WTC11 (cell line): ENCODE measurements around the gene GFOD1. TPM values are rescaled to one million over a fixed set of nuclear protein-coding genes. Genes with fewer than 3 reads are reported as not detected.

Experiments
- ATAC-seq: fragments of 200-7000 bp; cut with Tn5 transposase; 2 replicates; pipeline ENCODE4 v1.10.0; 2021; ENCODE audit warnings: mild to moderate bottlenecking, moderate library complexity
- CTCF ChIA-PET: fragments of 300-600 bp; sonication (Branson Sonifier 250); formaldehyde crosslinking; loops from one replicate; lab custom pipeline; 2021; ENCODE audit warnings: antibody characterized with exemption; lab: Charles Lee
- POLR2A ChIA-PET: fragments of 350-600 bp; sonication (Branson Sonifier 250); formaldehyde crosslinking; loops from one replicate; lab custom pipeline; 2021; ENCODE audit warnings: antibody characterized with exemption; lab: Charles Lee
- DNase-seq: peaks from one replicate; pipeline ENCODE4 v3.0.0; 2021; ENCODE audit warnings: low spot score
- H3K27ac Mint-ChIP-seq: 2 replicates; pipeline ENCODE4 v1.8.0; 2021; ENCODE audit warnings: mixed read lengths
- H3K27me3 Mint-ChIP-seq: 2 replicates; pipeline ENCODE4 v1.8.0; 2021; ENCODE audit warnings: low read depth, mild to moderate bottlenecking, moderate library complexity, mixed read lengths
- H3K36me3 Mint-ChIP-seq: 2 replicates; pipeline ENCODE4 v1.8.0; 2021; ENCODE audit warnings: mixed read lengths
- H3K4me1 Mint-ChIP-seq: 2 replicates; pipeline ENCODE4 v1.8.0; 2022; ENCODE audit warnings: mixed read lengths
- H3K4me3 Mint-ChIP-seq: 2 replicates; pipeline ENCODE4 v1.8.0; 2021; ENCODE audit warnings: mild to moderate bottlenecking, moderate library complexity, mixed read lengths
- H3K9me3 Mint-ChIP-seq: 2 replicates; pipeline ENCODE4 v1.8.0; 2021; ENCODE audit warnings: mixed read lengths
- ATF1 ChIP-seq: sonication (generic); formaldehyde crosslinking; IDR thresholded peaks from 2 replicates; pipeline ENCODE4 v1.8.1; 2023; ENCODE audit warnings: mild to moderate bottlenecking, moderate library complexity, missing genetic modification reagents
- CBFB ChIP-seq: sonication (generic); formaldehyde crosslinking; IDR thresholded peaks from 2 replicates; pipeline ENCODE4 v1.8.1; 2022; ENCODE audit warnings: mild to moderate bottlenecking, low read depth, missing genetic modification reagents
- CREB1 ChIP-seq: sonication (generic); formaldehyde crosslinking; IDR thresholded peaks from 2 replicates; pipeline ENCODE4 v1.8.0; 2023; ENCODE audit warnings: mild to moderate bottlenecking, missing genetic modification reagents
- EMX1 ChIP-seq: fragments of 250-450 bp; sonication (Bioruptor Pico); IDR thresholded peaks from 2 replicates; pipeline ENCODE4 v1.8.0; 2021; ENCODE audit warnings: mild to moderate bottlenecking
- ETV6 ChIP-seq: sonication (generic); formaldehyde crosslinking; IDR thresholded peaks from 2 replicates; pipeline ENCODE4 v1.8.1; 2022; ENCODE audit warnings: mild to moderate bottlenecking, missing genetic modification reagents
- GABPB1 ChIP-seq: sonication (generic); formaldehyde crosslinking; IDR thresholded peaks from 2 replicates; pipeline ENCODE4 v1.8.1; 2023; ENCODE audit warnings: mild to moderate bottlenecking, missing genetic modification reagents
- JUN ChIP-seq: sonication (generic); formaldehyde crosslinking; IDR thresholded peaks from 2 replicates; pipeline ENCODE4 v1.8.0; 2023; ENCODE audit warnings: mild to moderate bottlenecking, missing genetic modification reagents
- NFE2L1 ChIP-seq: sonication (generic); formaldehyde crosslinking; IDR thresholded peaks from 2 replicates; pipeline ENCODE4 v1.8.1; 2023; ENCODE audit warnings: missing genetic modification reagents
- NFYB ChIP-seq: sonication (generic); formaldehyde crosslinking; conservative IDR thresholded peaks from 2 replicates; pipeline ENCODE4 v1.8.0; 2022; ENCODE audit warnings: low read depth, missing genetic modification reagents
- NR1H2 ChIP-seq: sonication (generic); formaldehyde crosslinking; IDR thresholded peaks from 2 replicates; pipeline ENCODE4 v1.9.0; 2021; ENCODE audit warnings: mild to moderate bottlenecking, moderate library complexity, missing genetic modification reagents
- NR2C2 ChIP-seq: sonication (generic); formaldehyde crosslinking; IDR thresholded peaks from 2 replicates; pipeline ENCODE4 v1.8.0; 2022; ENCODE audit warnings: mild to moderate bottlenecking, missing genetic modification reagents
- OVOL2 ChIP-seq: fragments of 250-450 bp; sonication (Bioruptor Pico); IDR thresholded peaks from 2 replicates; pipeline ENCODE4 v1.9.0; 2021; ENCODE audit warnings: mild to moderate bottlenecking, borderline replicate concordance
- RORB ChIP-seq: fragments of 250-450 bp; sonication (Bioruptor Pico); IDR thresholded peaks from 2 replicates; pipeline ENCODE4 v1.9.0; 2021; ENCODE audit warnings: mild to moderate bottlenecking
- SP1 ChIP-seq: sonication (generic); formaldehyde crosslinking; conservative IDR thresholded peaks from 2 replicates; pipeline ENCODE4 v1.8.1; 2022; ENCODE audit warnings: missing genetic modification reagents
- TEAD4 ChIP-seq: sonication (generic); formaldehyde crosslinking; IDR thresholded peaks from 2 replicates; pipeline ENCODE4 v1.8.0; 2022; ENCODE audit warnings: mild to moderate bottlenecking, missing genetic modification reagents
- ZBTB21 ChIP-seq: sonication (generic); formaldehyde crosslinking; IDR thresholded peaks from 2 replicates; pipeline ENCODE4 v1.8.1; 2023; ENCODE audit warnings: mild to moderate bottlenecking, missing genetic modification reagents, borderline replicate concordance
- ZNF121 ChIP-seq: sonication (generic); formaldehyde crosslinking; IDR thresholded peaks from 2 replicates; pipeline ENCODE4 v1.8.0; 2023; ENCODE audit warnings: missing genetic modification reagents
- ZNF671 ChIP-seq: fragments of 250-450 bp; sonication (Bioruptor Pico); IDR thresholded peaks from 2 replicates; pipeline ENCODE4 v1.8.0; 2021; ENCODE audit warnings: mild to moderate bottlenecking
- total RNA-seq: library from RNA; stranded (reverse); gene quantifications from 3 replicates; pipeline ENCODE4 v1.2.3, GENCODE V29; 2021
- TF ChIP-seq, protein P1 (sequence below): sonication (generic); formaldehyde crosslinking; IDR thresholded peaks from 2 replicates; pipeline ENCODE4 v1.8.1; 2022; ENCODE audit warnings: missing genetic modification reagents, borderline replicate concordance
- TF ChIP-seq, protein P2 (sequence below): sonication (generic); formaldehyde crosslinking; IDR thresholded peaks from 2 replicates; pipeline ENCODE4 v1.8.0; 2022; ENCODE audit warnings: mild to moderate bottlenecking, missing genetic modification reagents
- TF ChIP-seq, protein P3 (sequence below): fragments of 200-600 bp; IDR thresholded peaks from 2 replicates; pipeline ENCODE4 v1.8.0; 2022; ENCODE audit warnings: antibody characterized with exemption
- TF ChIP-seq, protein P4 (sequence below): sonication (generic); formaldehyde crosslinking; IDR thresholded peaks from 2 replicates; pipeline ENCODE4 v1.8.1; 2022; ENCODE audit warnings: low read depth, mild to moderate bottlenecking, moderate library complexity, missing genetic modification reagents, borderline replicate concordance
- TF ChIP-seq, protein P5 (sequence below): fragments of 250-450 bp; sonication (Bioruptor Pico); IDR thresholded peaks from 2 replicates; pipeline ENCODE4 v1.9.0; 2021; ENCODE audit warnings: moderate library complexity, mild to moderate bottlenecking, inconsistent platforms, borderline replicate concordance
- TF ChIP-seq, protein P6 (sequence below): sonication (generic); formaldehyde crosslinking; conservative IDR thresholded peaks from 2 replicates; pipeline ENCODE4 v1.8.1; 2022; ENCODE audit warnings: mild to moderate bottlenecking, missing genetic modification reagents
- TF ChIP-seq, protein P7 (sequence below): sonication (generic); formaldehyde crosslinking; conservative IDR thresholded peaks from 2 replicates; pipeline ENCODE4 v1.8.1; 2023; ENCODE audit warnings: mild to moderate bottlenecking, low read depth, missing genetic modification reagents, moderate library complexity

The GFOD1 gene
- total RNA-seq, 1 experiment from 2014 or later, result 8.5 TPM

DNA sequence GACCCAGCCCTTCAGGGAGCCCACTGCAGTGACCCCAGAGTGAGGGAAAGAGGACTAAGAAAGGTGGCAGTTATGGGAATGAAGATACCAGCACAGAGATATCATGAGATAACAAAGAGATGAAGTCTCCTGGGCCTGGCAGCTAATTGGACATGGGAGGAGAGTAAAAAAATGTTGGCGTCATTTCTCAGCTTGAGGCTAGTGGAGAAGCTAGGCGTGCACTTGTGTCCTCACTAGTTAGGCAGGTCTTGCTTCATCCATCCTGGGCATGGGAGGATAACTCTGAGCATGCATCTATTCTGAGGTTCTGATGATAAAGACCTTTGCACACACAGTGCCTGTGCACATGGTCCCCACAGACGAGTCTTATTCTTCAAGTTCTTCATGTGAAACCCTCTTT is 4.1 kb upstream of the GFOD1 start (continued):
- no peak for TF ChIP-seq NFE2L1 (CRISPR knock-in tag)
- TF ChIP-seq CBFB (CRISPR knock-in tag), result no peak
- TF ChIP-seq ZNF671 (CRISPR knock-in tag), result no peak

DNA sequence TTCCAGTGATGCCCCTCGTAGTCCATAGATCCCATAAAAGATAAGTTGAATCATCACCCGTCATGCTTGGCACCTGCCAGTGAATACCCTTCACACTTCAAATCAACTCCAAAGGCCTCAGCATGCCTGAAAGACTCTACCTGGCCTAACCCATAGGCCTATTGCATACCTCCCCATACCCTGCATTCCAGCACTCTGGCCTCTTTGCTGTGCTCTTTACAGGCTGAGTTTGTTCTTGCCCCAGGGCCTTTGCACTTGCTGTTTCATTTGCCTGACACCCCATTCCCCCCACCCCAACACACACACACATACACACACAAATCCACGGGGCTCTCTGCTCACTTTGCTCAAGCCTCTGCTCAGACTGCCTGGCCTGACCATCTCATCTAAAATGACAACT is 3.0 kb upstream of the GFOD1 start:
- H3K27ac Mint-ChIP-seq, result no peak overlapping the region
- no peak for DNase-seq
- no peaks in the 10 kb centered on the region for H3K9me3 Mint-ChIP-seq
- peaks cover 49% of the 10 kb centered on the region for H3K27me3 Mint-ChIP-seq
- TF ChIP-seq, protein P1, sequence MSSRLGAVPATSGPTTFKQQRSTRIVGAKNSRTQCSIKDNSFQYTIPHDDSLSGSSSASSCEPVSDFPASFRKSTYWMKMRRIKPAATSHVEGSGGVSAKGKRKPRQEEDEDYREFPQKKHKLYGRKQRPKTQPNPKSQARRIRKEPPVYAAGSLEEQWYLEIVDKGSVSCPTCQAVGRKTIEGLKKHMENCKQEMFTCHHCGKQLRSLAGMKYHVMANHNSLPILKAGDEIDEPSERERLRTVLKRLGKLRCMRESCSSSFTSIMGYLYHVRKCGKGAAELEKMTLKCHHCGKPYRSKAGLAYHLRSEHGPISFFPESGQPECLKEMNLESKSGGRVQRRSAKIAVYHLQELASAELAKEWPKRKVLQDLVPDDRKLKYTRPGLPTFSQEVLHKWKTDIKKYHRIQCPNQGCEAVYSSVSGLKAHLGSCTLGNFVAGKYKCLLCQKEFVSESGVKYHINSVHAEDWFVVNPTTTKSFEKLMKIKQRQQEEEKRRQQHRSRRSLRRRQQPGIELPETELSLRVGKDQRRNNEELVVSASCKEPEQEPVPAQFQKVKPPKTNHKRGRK (CRISPR knock-in tag), result no peak
- TF ChIP-seq NR1H2 (no peak), OVOL2 (CRISPR knock-in tag) (no peak), CREB1 (CRISPR knock-in tag) (no peak)
- no peak overlapping the region for H3K4me3 Mint-ChIP-seq
- no peak for ATAC-seq
- ChIA-PET CTCF (no interaction called here), POLR2A (no interaction called here)
- H3K36me3 Mint-ChIP-seq, result no peaks in the 10 kb centered on the region
- peaks cover 26% of the 10 kb centered on the region for H3K4me1 Mint-ChIP-seq

DNA sequence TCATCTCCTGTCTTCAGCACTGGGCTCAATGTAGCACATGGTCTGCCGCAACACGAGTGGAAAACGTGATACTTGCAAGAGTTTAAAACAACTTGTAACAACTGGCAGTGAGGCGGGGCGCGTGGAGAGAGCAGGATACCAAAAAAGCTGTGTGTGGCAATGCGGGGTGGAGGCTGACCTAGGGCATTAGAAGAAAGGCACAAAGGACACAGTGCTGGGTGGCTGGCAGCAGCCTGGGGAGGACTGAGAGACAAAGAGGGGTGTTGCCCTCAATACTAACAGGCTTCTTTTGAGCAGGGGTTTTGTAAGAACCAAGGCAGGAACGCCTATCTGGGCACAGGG is 1.5 kb upstream of the GFOD1 start:
- Mint-ChIP-seq H3K4me3 (peak overlapping the region; percentile 65), H3K36me3 (no peaks in the 10 kb centered on the region), H3K27ac (no peak overlapping the region), H3K27me3 (peaks cover 64% of the 10 kb centered on the region), H3K4me1 (peaks cover 31% of the 10 kb centered on the region), H3K9me3 (no peaks in the 10 kb centered on the region)
- ChIA-PET POLR2A (no interaction called here), CTCF (interaction anchor here (0.7 kb wide), 1 partner anchor 86 kb away, joined by 3 read pairs; the partner anchor contains the start of gene SIRT5)
- ATAC-seq, result no peak
- DNase-seq, result no peak
- TF ChIP-seq, protein P2, sequence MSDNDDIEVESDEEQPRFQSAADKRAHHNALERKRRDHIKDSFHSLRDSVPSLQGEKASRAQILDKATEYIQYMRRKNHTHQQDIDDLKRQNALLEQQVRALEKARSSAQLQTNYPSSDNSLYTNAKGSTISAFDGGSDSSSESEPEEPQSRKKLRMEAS (CRISPR knock-in tag), result no peak
- no peak for TF ChIP-seq ZNF121 (CRISPR knock-in tag)
- TF ChIP-seq ATF1, result no peak
- TF ChIP-seq SP1 (CRISPR knock-in tag), result no peak
- TF ChIP-seq NR2C2 (CRISPR knock-in tag), result no peak
- no peak for TF ChIP-seq RORB (CRISPR knock-in tag)
- TF ChIP-seq, protein P3, sequence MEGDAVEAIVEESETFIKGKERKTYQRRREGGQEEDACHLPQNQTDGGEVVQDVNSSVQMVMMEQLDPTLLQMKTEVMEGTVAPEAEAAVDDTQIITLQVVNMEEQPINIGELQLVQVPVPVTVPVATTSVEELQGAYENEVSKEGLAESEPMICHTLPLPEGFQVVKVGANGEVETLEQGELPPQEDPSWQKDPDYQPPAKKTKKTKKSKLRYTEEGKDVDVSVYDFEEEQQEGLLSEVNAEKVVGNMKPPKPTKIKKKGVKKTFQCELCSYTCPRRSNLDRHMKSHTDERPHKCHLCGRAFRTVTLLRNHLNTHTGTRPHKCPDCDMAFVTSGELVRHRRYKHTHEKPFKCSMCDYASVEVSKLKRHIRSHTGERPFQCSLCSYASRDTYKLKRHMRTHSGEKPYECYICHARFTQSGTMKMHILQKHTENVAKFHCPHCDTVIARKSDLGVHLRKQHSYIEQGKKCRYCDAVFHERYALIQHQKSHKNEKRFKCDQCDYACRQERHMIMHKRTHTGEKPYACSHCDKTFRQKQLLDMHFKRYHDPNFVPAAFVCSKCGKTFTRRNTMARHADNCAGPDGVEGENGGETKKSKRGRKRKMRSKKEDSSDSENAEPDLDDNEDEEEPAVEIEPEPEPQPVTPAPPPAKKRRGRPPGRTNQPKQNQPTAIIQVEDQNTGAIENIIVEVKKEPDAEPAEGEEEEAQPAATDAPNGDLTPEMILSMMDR, result no peak
- no peak for TF ChIP-seq NFYB (CRISPR knock-in tag)
- TF ChIP-seq ETV6, result no peak
- TF ChIP-seq, protein P4, sequence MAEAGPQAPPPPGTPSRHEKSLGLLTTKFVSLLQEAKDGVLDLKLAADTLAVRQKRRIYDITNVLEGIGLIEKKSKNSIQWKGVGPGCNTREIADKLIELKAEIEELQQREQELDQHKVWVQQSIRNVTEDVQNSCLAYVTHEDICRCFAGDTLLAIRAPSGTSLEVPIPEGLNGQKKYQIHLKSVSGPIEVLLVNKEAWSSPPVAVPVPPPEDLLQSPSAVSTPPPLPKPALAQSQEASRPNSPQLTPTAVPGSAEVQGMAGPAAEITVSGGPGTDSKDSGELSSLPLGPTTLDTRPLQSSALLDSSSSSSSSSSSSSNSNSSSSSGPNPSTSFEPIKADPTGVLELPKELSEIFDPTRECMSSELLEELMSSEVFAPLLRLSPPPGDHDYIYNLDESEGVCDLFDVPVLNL, result no peak
- TF ChIP-seq EMX1 (CRISPR knock-in tag), result no peak
- TF ChIP-seq, protein P5, sequence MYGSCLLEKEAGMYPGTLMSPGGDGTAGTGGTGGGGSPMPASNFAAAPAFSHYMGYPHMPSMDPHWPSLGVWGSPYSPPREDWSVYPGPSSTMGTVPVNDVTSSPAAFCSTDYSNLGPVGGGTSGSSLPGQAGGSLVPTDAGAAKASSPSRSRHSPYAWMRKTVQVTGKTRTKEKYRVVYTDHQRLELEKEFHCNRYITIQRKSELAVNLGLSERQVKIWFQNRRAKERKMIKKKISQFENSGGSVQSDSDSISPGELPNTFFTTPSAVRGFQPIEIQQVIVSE (CRISPR knock-in tag), result no peak
- no peak for TF ChIP-seq ZBTB21 (CRISPR knock-in tag)
- TF ChIP-seq TEAD4 (CRISPR knock-in tag), result no peak
- no peak for TF ChIP-seq JUN (CRISPR knock-in tag)
- no peak for TF ChIP-seq GABPB1 (CRISPR knock-in tag)
- TF ChIP-seq, protein P6, sequence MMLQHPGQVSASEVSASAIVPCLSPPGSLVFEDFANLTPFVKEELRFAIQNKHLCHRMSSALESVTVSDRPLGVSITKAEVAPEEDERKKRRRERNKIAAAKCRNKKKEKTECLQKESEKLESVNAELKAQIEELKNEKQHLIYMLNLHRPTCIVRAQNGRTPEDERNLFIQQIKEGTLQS (CRISPR knock-in tag), result no peak
- no peak for TF ChIP-seq CBFB (CRISPR knock-in tag)
- TF ChIP-seq, protein P7, sequence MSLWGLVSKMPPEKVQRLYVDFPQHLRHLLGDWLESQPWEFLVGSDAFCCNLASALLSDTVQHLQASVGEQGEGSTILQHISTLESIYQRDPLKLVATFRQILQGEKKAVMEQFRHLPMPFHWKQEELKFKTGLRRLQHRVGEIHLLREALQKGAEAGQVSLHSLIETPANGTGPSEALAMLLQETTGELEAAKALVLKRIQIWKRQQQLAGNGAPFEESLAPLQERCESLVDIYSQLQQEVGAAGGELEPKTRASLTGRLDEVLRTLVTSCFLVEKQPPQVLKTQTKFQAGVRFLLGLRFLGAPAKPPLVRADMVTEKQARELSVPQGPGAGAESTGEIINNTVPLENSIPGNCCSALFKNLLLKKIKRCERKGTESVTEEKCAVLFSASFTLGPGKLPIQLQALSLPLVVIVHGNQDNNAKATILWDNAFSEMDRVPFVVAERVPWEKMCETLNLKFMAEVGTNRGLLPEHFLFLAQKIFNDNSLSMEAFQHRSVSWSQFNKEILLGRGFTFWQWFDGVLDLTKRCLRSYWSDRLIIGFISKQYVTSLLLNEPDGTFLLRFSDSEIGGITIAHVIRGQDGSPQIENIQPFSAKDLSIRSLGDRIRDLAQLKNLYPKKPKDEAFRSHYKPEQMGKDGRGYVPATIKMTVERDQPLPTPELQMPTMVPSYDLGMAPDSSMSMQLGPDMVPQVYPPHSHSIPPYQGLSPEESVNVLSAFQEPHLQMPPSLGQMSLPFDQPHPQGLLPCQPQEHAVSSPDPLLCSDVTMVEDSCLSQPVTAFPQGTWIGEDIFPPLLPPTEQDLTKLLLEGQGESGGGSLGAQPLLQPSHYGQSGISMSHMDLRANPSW (CRISPR knock-in tag), result no peak
